Neural cell (in vitro differentiated cells): Measurements from ENCODE around the gene MINDY4. TPM values are rescaled to one million over a fixed set of nuclear protein-coding genes. Genes with fewer than 3 reads are reported as not detected.

ENCODE experiments used
- H2AFZ ChIP-seq: fragments of 200-600, 300-800 bp; sonication (generic), shearing (Covaris generic); 2 replicates; pipeline ENCODE4 v1.6.0; 2014; ENCODE audit warnings: low read depth, mild to moderate bottlenecking, antibody characterized with exemption, low read length, moderate library complexity
- H3F3A ChIP-seq: fragments of 200-600 bp; shearing (Covaris generic); 2 replicates; pipeline ENCODE4 v1.6.1; 2016; ENCODE audit warnings: mild to moderate bottlenecking, moderate library complexity, mixed read lengths, antibody characterized with exemption, low read length; ENCODE audit not compliant: insufficient read depth, poor library complexity, severe bottlenecking
- H3K27ac ChIP-seq: fragments of 200-600, 300-800 bp; sonication (generic), shearing (Covaris generic); 2 replicates; pipeline ENCODE4 v1.5.1; 2014; ENCODE audit warnings: mild to moderate bottlenecking, low read length, moderate library complexity
- H3K27me3 ChIP-seq: fragments of 300-800, 200-600 bp; sonication (generic), shearing (Covaris generic); 2 replicates; pipeline ENCODE4 v1.6.0; 2014; ENCODE audit warnings: mild to moderate bottlenecking, low read depth, low read length, moderate library complexity; ENCODE audit not compliant: insufficient read depth
- H3K36me3 ChIP-seq: fragments of 300-800, 200-600 bp; sonication (generic), shearing (Covaris generic); 2 replicates; pipeline ENCODE4 v1.5.1; 2014; ENCODE audit warnings: mild to moderate bottlenecking, antibody characterized with exemption, low read length, moderate library complexity; ENCODE audit not compliant: insufficient read depth
- H3K4me2 ChIP-seq: fragments of 300-800, 200-600 bp; sonication (generic), shearing (Covaris generic); 2 replicates; pipeline ENCODE4 v1.6.0; 2014; ENCODE audit warnings: mild to moderate bottlenecking, low read length
- H3K4me3 ChIP-seq: fragments of 300-800, 200-600 bp; sonication (generic), shearing (Covaris generic); 2 replicates; pipeline ENCODE4 v1.5.1; 2014; ENCODE audit warnings: mild to moderate bottlenecking, low read length, moderate library complexity
- H3K79me2 ChIP-seq: fragments of 200-600 bp; shearing (Covaris generic); replicated peaks from 2 replicates; pipeline ENCODE4 v1.6.0; 2014; ENCODE audit warnings: mild to moderate bottlenecking, low read length, moderate library complexity; ENCODE audit not compliant: insufficient read depth
- H3K9ac ChIP-seq: fragments of 300-800, 200-600 bp; sonication (generic), shearing (Covaris generic); 2 replicates; pipeline ENCODE4 v1.6.1; 2016; ENCODE audit warnings: mild to moderate bottlenecking, low read length, mixed read lengths
- H3K9me2 ChIP-seq: fragments of 200-600 bp; shearing (Covaris generic); 2 replicates; pipeline ENCODE4 v1.6.1; 2016; ENCODE audit warnings: mild to moderate bottlenecking, low read length, mixed read lengths; ENCODE audit not compliant: insufficient read depth
- H3K9me3 ChIP-seq: fragments of 200-600, 300-800 bp; sonication (generic), shearing (Covaris generic); 2 replicates; pipeline ENCODE4 v1.6.1; 2016; ENCODE audit warnings: mild to moderate bottlenecking, mixed run types, low read length, moderate library complexity, mixed read lengths
- H4K20me1 ChIP-seq: fragments of 200-600 bp; shearing (Covaris generic); 2 replicates; pipeline ENCODE4 v1.6.1; 2016; ENCODE audit warnings: mild to moderate bottlenecking, mixed run types; ENCODE audit not compliant: insufficient read depth
- CTCF ChIP-seq: fragments of 450-650 bp; IDR thresholded peaks from 2 replicates; pipeline ENCODE4 v1.5.1; 2014; ENCODE audit warnings: antibody characterized with exemption, mild to moderate bottlenecking, moderate library complexity; ENCODE audit not compliant: poor library complexity, severe bottlenecking
- EP300 ChIP-seq: fragments of 450-650 bp; conservative IDR thresholded peaks from 2 replicates; pipeline ENCODE4 v1.6.1; 2014; ENCODE audit warnings: antibody characterized with exemption, mild to moderate bottlenecking, moderate library complexity; ENCODE audit not compliant: poor library complexity, severe bottlenecking
- EZH2 ChIP-seq: fragments of 200-600, 300-800 bp; shearing (Covaris generic), sonication (generic); IDR thresholded peaks from 2 replicates; pipeline ENCODE4 v1.6.1; 2014; ENCODE audit warnings: antibody characterized with exemption, low read length, borderline replicate concordance, mild to moderate bottlenecking; ENCODE audit not compliant: insufficient read depth, poor library complexity, severe bottlenecking
- MXI1 ChIP-seq: fragments of 450-650 bp; conservative IDR thresholded peaks from 2 replicates; pipeline ENCODE4 v1.6.1; 2014; ENCODE audit warnings: antibody characterized with exemption, mild to moderate bottlenecking; ENCODE audit not compliant: poor library complexity, severe bottlenecking
- POLR2AphosphoS5 ChIP-seq: IDR thresholded peaks from 2 replicates; pipeline ENCODE4 v1.6.1; 2012
- RAD21 ChIP-seq: fragments of 450-650 bp; conservative IDR thresholded peaks from 2 replicates; pipeline ENCODE4 v1.6.1; 2014; ENCODE audit warnings: antibody characterized with exemption, mild to moderate bottlenecking, moderate library complexity
- REST ChIP-seq: IDR thresholded peaks from 2 replicates; pipeline ENCODE4 v1.6.1; 2012; ENCODE audit warnings: borderline replicate concordance
- SMC3 ChIP-seq: fragments of 450-650 bp; conservative IDR thresholded peaks from 2 replicates; pipeline ENCODE4 v1.6.1; 2014; ENCODE audit warnings: antibody characterized with exemption, mild to moderate bottlenecking, moderate library complexity; ENCODE audit not compliant: poor library complexity
- TAF1 ChIP-seq: IDR thresholded peaks from 2 replicates; pipeline ENCODE4 v1.6.1; 2012; ENCODE audit warnings: low read depth
- polyA plus RNA-seq: library from polyadenylated mRNA; depleted of rRNA; stranded (reverse); fragments of >200 nt; gene quantifications from 2 replicates; pipeline ENCODE4 v1.2.3, GENCODE V29; 2014

MINDY4 gene
- polyA plus RNA-seq, 1 donor from 2014 or later = 1.0 TPM

GRCh38 chr7:30884881-30885280 is 113.7 kb downstream of the MINDY4 start:
- Histone ChIP-seq H4K20me1 (no peaks in the 10 kb centered on the region), H3K27me3 (no peaks in the 10 kb centered on the region), H3K4me3 (no peak overlapping the region), H3K9ac (no peak overlapping the region), H3K79me2 (no peaks in the 10 kb centered on the region), H3K9me2 (no peaks in the 10 kb centered on the region), H3K4me2 (no peak overlapping the region), H3K27ac (no peak overlapping the region), H3K36me3 (no peaks in the 10 kb centered on the region), H3K9me3 (no peaks in the 10 kb centered on the region), H2AFZ (no peak overlapping the region), H3F3A (no peaks in the 10 kb centered on the region)
- TF ChIP-seq TAF1 (no peak), EP300 (no peak), REST (no peak), EZH2 (no peak), CTCF (no peak), POLR2AphosphoS5 (no peak)

- no peak overlapping the region for H3K4me2 ChIP-seq
- no peak overlapping the region for H3K4me3 ChIP-seq
- no peaks in the 10 kb centered on the region for H3K79me2 ChIP-seq
- no peak overlapping the region for H3K9ac ChIP-seq
- H3F3A ChIP-seq = no peaks in the 10 kb centered on the region
- no peak overlapping the region for H3K27ac ChIP-seq
- H3K9me2 ChIP-seq = no peaks in the 10 kb centered on the region
- H3K27me3 ChIP-seq = no peaks in the 10 kb centered on the region
- no peak overlapping the region for H2AFZ ChIP-seq
- H3K9me3 ChIP-seq = no peaks in the 10 kb centered on the region
- H3K36me3 ChIP-seq = no peaks in the 10 kb centered on the region
- H4K20me1 ChIP-seq = no peaks in the 10 kb centered on the region
- TF ChIP-seq CTCF (no peak), MXI1 (no peak), EP300 (no peak), REST (no peak), RAD21 (no peak), POLR2AphosphoS5 (no peak), TAF1 (no peak), EZH2 (no peak), SMC3 (no peak)
These were observed 115.4 kb downstream of the MINDY4 start for GRCh38 chr7:30886608-30887011.
